Thyroid gland (tissue), 4 donors: ENCODE results near the gene ART5. TPM values are rescaled to one million over a fixed set of nuclear protein-coding genes. Genes with fewer than 3 reads are reported as not detected.

ENCODE experiments used
- small RNA-seq: library from RNA; depleted of rRNA; stranded (forward); fragments of <200 nt; gene quantifications from one replicate; pipeline ENCODE3, GENCODE V24; 2016
- total RNA-seq, 4 donors: library from RNA; depleted of rRNA; stranded (reverse); fragments of >200 nt; gene quantifications; one replicate each; pipeline ENCODE4 v1.2.3, GENCODE V29; 2016

Gene ART5
- total RNA-seq, 4 donors from 2014 or later, result 1.6 to 11.8 (median 2.7) TPM

Small RNA genes lying within 50 kb of the gene (small RNA-seq; reads per million reads assigned to genes)
- gene RF00019, result not detected

Other genes starting within 250 kb of the ART5 start
- not detected for gene ART1, start 3.1 kb upstream of the ART5 start, total RNA-seq
- 1 to 10 TPM in 3 of 4 donors, under 1 TPM in 1; 0.54 to 2.3 (median 1.6) TPM for gene CHRNA10, start 29.4 kb upstream of the ART5 start, total RNA-seq
- 100 to 1,000 TPM; 117 to 188 (median 160) TPM for gene NUP98, start 155.6 kb upstream of the ART5 start, total RNA-seq
- 10 to 100 TPM; 24.6 to 36.5 (median 30.5) TPM for gene PGAP2, start 166.6 kb upstream of the ART5 start, total RNA-seq
- 10 to 100 TPM; 17.3 to 39.0 (median 27.8) TPM for gene RHOG, start 199.0 kb upstream of the ART5 start, total RNA-seq
- gene STIM1, start 213.7 kb upstream of the ART5 start, total RNA-seq, result 10 to 100 TPM; 54.3 to 89.2 (median 71.0) TPM